Activated naive CD8-positive, alpha-beta T cell (primary cell): ENCODE results near the gene TMEM45A.
A peak's percentile ranks its signal among the peaks of the same experiment; 100 is the strongest.
"Not testable (repeated sequence)": the region's sequence is repeated elsewhere in the genome, so short reads cannot be mapped to it uniquely, and the experiment has no call there.

ENCODE experiments used
- H3K27ac Mint-ChIP-seq: one replicate; pipeline ENCODE4 v1.8.0; 2021; ENCODE audit warnings: mixed read lengths
- H3K27me3 Mint-ChIP-seq: one replicate; pipeline ENCODE4 v1.8.0; 2021; ENCODE audit warnings: mixed read lengths
- H3K36me3 Mint-ChIP-seq: one replicate; pipeline ENCODE4 v1.8.0; 2021; ENCODE audit warnings: mixed read lengths
- H3K4me1 Mint-ChIP-seq: one replicate; pipeline ENCODE4 v1.8.0; 2021; ENCODE audit warnings: low read depth, mixed read lengths
- H3K4me3 Mint-ChIP-seq: one replicate; pipeline ENCODE4 v1.8.0; 2021; ENCODE audit warnings: mild to moderate bottlenecking, mixed read lengths
- H3K9me3 Mint-ChIP-seq: one replicate; pipeline ENCODE4 v1.8.0; 2021; ENCODE audit warnings: low read depth, mixed read lengths

TMEM45A gene

DNA sequence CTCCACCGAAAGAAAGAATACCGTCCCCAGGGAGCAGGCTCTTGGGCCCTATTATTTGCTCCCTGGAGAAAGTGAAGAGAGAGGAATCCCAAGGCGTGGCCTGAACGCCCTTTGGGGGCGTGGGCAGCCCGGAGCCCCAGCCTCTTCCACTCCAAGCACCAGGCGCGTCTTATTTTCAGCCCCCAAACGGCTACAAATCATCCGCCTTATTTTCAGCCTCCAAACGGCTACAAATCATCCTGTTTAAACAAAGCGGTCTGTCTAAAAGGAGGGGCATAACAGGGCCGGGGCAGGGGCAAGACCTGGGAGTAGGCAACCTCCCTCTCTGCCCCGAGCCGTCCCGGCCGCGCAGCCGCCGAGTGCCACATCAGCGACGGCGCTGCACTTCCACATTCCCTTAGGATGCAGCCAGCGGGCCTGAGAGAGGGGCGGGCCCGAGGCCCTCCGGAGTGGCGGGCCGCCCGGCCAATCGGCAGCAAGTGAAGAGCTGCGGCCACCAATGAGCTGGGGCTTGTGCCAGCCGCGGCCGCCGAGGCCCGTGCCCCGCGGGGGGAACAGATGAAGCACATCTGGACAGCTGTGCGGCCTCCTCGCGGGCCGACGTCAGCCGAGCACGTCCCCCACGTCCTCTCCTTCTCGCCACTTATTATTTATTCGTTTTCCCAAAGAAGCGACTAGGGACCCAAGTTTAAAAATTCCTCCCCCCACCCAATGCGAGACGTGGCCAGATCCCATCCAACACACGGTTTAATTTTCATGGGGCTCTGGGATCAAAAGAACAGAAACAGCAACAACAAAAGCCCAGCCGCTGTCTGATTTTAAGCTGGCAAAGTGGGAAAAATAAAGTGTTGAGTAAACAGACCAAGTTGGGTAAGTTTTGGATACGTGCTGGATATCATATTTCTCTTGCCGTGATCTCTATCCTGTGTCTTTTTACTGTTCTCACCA lies at the start of gene TMEM45A:
TMEM45A (plus strand) TSS at position 561 of the 948 bp plus-strand sequence. CDS start 62,593 bp downstream, outside the sequence.
- Mint-ChIP-seq H3K9me3 (no peaks in the 10 kb centered on the region), H3K36me3 (no peaks in the 10 kb centered on the region), H3K4me3 (peak within 1 kb of the TSS; percentile 85), H3K27ac (no peak within 1 kb of the TSS), H3K4me1 (peaks cover 10% of the 10 kb centered on the region), H3K27me3 (peaks cover 13% of the 10 kb centered on the region)

DNA sequence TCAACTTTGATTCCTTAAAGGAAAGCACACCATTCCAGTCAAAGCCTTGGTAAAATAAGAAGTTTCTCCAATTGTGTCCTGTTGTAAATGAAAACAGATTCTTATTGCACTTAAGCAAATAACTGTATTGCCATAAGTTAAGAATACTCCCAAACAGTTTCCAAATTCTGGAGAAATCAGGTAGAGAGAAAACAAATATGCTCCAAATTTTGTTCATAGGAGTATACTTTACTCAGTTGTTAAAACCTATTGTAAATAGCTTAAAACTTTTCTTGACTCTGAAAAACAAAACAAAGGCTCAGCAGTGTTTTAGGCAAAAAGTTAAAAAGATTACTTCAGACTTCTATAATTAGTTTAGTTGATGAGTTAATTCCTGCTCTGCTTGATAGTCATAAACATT lies 48.7 kb upstream of the TMEM45A start:
- H3K4me3 Mint-ChIP-seq, result no peak overlapping the region

GRCh38 chr3:100447067-100447466 lies 45.4 kb upstream of the TMEM45A start:
- not testable (repeated sequence) for H3K9me3 Mint-ChIP-seq, H3K27me3 Mint-ChIP-seq, H3K27ac Mint-ChIP-seq, H3K4me3 Mint-ChIP-seq, H3K36me3 Mint-ChIP-seq, H3K4me1 Mint-ChIP-seq

More for the DNA sequence above, 48.7 kb upstream of the TMEM45A start:
- no peaks in the 10 kb centered on the region for H3K27me3 Mint-ChIP-seq
- H3K4me1 Mint-ChIP-seq, result peaks cover 9% of the 10 kb centered on the region
- no peaks in the 10 kb centered on the region for H3K9me3 Mint-ChIP-seq
- peaks cover 8% of the 10 kb centered on the region for H3K36me3 Mint-ChIP-seq
- H3K27ac Mint-ChIP-seq, result no peak overlapping the region

DNA sequence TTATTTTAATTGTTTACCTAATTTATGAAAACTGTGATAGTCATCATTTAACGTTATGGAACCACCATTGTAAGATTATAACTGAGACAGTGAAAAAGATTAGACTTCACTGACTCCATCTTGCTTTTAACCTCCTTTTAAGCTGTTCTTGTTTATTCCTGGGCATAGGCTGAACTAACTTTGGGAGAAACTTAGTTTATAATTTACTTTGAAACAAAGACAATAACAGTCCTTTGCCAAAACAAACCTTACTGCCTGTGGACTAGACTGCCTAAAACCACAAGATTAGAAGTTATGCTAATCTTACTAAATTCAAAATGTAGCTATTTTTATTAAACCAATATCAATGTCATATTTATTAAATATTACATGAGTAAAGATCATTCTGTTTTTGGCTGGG lies 44.3 kb upstream of the TMEM45A start:
- no peak overlapping the region for H3K4me3 Mint-ChIP-seq
- H3K9me3 Mint-ChIP-seq, result no peaks in the 10 kb centered on the region
- H3K27ac Mint-ChIP-seq, result no peak overlapping the region
- H3K36me3 Mint-ChIP-seq, result peaks cover 8% of the 10 kb centered on the region
- no peaks in the 10 kb centered on the region for H3K4me1 Mint-ChIP-seq
- H3K27me3 Mint-ChIP-seq, result no peaks in the 10 kb centered on the region

DNA sequence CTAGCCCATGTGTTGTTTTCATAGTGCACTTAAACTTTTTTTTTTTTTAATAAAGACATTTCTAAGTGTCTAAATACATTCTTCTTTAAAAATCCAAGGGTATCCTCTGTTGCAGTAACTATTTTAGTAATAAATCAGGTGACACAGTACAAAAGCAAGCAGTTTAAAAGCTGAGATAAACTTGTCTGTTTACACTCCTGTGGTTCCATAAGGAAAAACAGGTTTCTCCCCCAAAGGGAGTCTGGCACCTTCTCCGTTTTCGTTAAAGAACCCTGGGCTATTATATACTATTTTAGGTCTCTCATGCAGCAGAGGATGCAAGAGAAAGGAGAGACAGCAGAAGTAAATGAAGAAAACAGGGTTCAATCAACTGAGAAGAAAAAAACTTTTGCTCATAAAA lies 43.2 kb upstream of the TMEM45A start:
- peaks cover 4% of the 10 kb centered on the region for H3K36me3 Mint-ChIP-seq
- H3K4me3 Mint-ChIP-seq, result no peak overlapping the region
- no peak overlapping the region for H3K27ac Mint-ChIP-seq
- no peaks in the 10 kb centered on the region for H3K27me3 Mint-ChIP-seq
- H3K9me3 Mint-ChIP-seq, result no peaks in the 10 kb centered on the region
- no peaks in the 10 kb centered on the region for H3K4me1 Mint-ChIP-seq

GRCh38 chr3:100454677-100455076 lies 37.7 kb upstream of the TMEM45A start:
- Mint-ChIP-seq H3K27me3 (peaks cover 1% of the 10 kb centered on the region), H3K9me3 (no peaks in the 10 kb centered on the region)

DNA sequence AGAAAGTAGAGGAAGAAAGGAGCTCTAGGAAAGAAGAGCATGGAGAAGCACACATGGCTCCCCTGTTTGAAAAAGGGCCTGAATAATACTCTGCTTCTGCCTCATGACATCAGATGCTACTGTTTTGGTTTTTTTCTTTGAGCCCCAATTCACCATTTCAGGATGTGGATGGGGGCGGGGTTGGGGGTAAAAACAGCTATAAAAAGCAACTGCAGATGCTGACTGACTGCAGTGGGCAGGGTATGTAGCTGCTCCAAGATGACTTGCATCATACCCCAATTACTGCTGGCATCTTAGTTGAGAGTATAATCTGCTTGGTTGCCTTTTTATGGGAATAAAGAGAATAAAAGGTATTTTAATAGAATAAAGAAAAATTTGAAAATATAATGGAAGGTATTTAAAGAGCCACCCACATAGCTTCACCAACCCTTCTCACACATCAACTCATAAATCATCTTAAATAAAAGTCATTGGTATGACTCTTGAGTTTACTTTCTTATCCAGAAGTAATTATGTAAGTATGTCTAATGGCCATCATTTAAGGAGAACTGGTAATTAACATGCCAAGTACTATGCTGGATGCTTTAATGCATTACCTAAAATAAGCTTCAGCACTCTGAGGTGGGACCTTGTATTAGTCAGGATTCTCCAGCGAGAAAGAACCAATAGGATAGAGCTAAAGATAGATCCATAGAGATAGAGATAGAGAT lies 36.4 kb upstream of the TMEM45A start:
- H3K27me3 Mint-ChIP-seq, result peaks cover 1% of the 10 kb centered on the region
- peaks cover 4% of the 10 kb centered on the region for H3K36me3 Mint-ChIP-seq
- no peak overlapping the region for H3K4me3 Mint-ChIP-seq
- H3K4me1 Mint-ChIP-seq, result peaks cover 4% of the 10 kb centered on the region
- no peaks in the 10 kb centered on the region for H3K9me3 Mint-ChIP-seq
- H3K27ac Mint-ChIP-seq, result no peak overlapping the region

More at GRCh38 chr3:100454677-100455076, 37.7 kb upstream of the TMEM45A start:
- Mint-ChIP-seq H3K27ac (no peak overlapping the region), H3K36me3 (peaks cover 4% of the 10 kb centered on the region), H3K4me1 (peaks cover 4% of the 10 kb centered on the region), H3K4me3 (no peak overlapping the region)

GRCh38 chr3:100456745-100457144 lies 35.7 kb upstream of the TMEM45A start:
- no peak overlapping the region for H3K27ac Mint-ChIP-seq
- peaks cover 4% of the 10 kb centered on the region for H3K36me3 Mint-ChIP-seq
- H3K27me3 Mint-ChIP-seq, result peaks cover 1% of the 10 kb centered on the region
- no peaks in the 10 kb centered on the region for H3K9me3 Mint-ChIP-seq
- no peak overlapping the region for H3K4me3 Mint-ChIP-seq
- H3K4me1 Mint-ChIP-seq, result peaks cover 4% of the 10 kb centered on the region

- H3K4me3 Mint-ChIP-seq, result no peak overlapping the region
- H3K27ac Mint-ChIP-seq, result no peak overlapping the region
- H3K27me3 Mint-ChIP-seq, result peaks cover 1% of the 10 kb centered on the region
- H3K9me3 Mint-ChIP-seq, result no peaks in the 10 kb centered on the region
- H3K36me3 Mint-ChIP-seq, result no peaks in the 10 kb centered on the region
- H3K4me1 Mint-ChIP-seq, result peaks cover 4% of the 10 kb centered on the region
These were observed 34.6 kb upstream of the TMEM45A start for GRCh38 chr3:100457811-100458210.

DNA sequence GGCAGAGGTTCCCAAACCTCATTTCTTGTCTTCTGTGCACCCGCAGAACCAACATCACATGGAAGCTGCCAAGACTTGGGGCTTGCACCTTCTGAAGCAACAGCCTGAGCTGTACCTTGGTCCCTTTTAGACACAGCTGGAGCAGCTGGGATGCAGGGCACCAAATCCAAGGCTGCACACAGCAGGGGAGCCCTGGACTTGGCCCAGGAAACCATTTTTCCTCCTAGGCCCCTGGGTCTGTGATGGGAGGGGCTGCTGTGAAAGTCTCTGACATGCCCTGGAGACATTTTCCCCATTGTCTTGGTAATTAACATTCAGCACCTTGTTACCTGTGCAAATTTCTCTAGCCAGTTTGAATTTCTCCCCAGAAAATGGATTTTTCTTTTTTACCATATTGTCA lies 33.6 kb upstream of the TMEM45A start:
- Mint-ChIP-seq H3K36me3 (no peaks in the 10 kb centered on the region), H3K27ac (no peak overlapping the region), H3K4me3 (no peak overlapping the region), H3K9me3 (no peaks in the 10 kb centered on the region), H3K27me3 (peaks cover 1% of the 10 kb centered on the region), H3K4me1 (peaks cover 4% of the 10 kb centered on the region)

GRCh38 chr3:100463002-100463401 lies 29.4 kb upstream of the TMEM45A start:
- H3K4me3 Mint-ChIP-seq, result no peak overlapping the region
- H3K36me3 Mint-ChIP-seq, result peaks cover 2% of the 10 kb centered on the region
- no peaks in the 10 kb centered on the region for H3K4me1 Mint-ChIP-seq
- H3K9me3 Mint-ChIP-seq, result peaks cover 2% of the 10 kb centered on the region
- H3K27ac Mint-ChIP-seq, result no peak overlapping the region
- peaks cover 3% of the 10 kb centered on the region for H3K27me3 Mint-ChIP-seq

- no peak overlapping the region for H3K27ac Mint-ChIP-seq
- peaks cover 9% of the 10 kb centered on the region for H3K9me3 Mint-ChIP-seq
- no peaks in the 10 kb centered on the region for H3K4me1 Mint-ChIP-seq
- peaks cover 3% of the 10 kb centered on the region for H3K27me3 Mint-ChIP-seq
- H3K4me3 Mint-ChIP-seq, result no peak overlapping the region
- H3K36me3 Mint-ChIP-seq, result peaks cover 7% of the 10 kb centered on the region
These were observed 28.7 kb upstream of the TMEM45A start for GRCh38 chr3:100463646-100464155.

- Mint-ChIP-seq H3K9me3 (peaks cover 18% of the 10 kb centered on the region), H3K4me1 (no peaks in the 10 kb centered on the region), H3K4me3 (no peak overlapping the region), H3K27me3 (peaks cover 1% of the 10 kb centered on the region), H3K36me3 (peaks cover 9% of the 10 kb centered on the region), H3K27ac (no peak overlapping the region)
These were observed 26.3 kb upstream of the TMEM45A start for GRCh38 chr3:100465892-100466777.

GRCh38 chr3:100467133-100467532 lies 25.3 kb upstream of the TMEM45A start:
- Mint-ChIP-seq H3K4me3 (no peak overlapping the region), H3K27me3 (peaks cover 1% of the 10 kb centered on the region), H3K9me3 (peaks cover 18% of the 10 kb centered on the region), H3K4me1 (no peaks in the 10 kb centered on the region), H3K36me3 (peaks cover 9% of the 10 kb centered on the region), H3K27ac (no peak overlapping the region)
